Measurements from ENCODE around the gene NDRG3. TPM values are rescaled to one million over a fixed set of nuclear protein-coding genes. Genes with fewer than 3 reads are reported as not detected.

The NDRG3 gene
- polyA plus RNA-seq, 1 donor from 2014 or later, result 61.0 TPM

- no peak overlapping the region for H2AFZ ChIP-seq (ENCODE audit: low read depth, low read length)
- no peaks in the 10 kb centered on the region for H3F3A ChIP-seq (ENCODE audit: insufficient read depth, low read length, poor library complexity, severe bottlenecking)
- no peaks in the 10 kb centered on the region for H3K79me2 ChIP-seq (replicated peaks; ENCODE audit: insufficient read depth, low read length)
- TF ChIP-seq EP300 (conservative IDR thresholded peaks at IDR 0.05; ENCODE audit: poor library complexity, severe bottlenecking), result no peak
- TF ChIP-seq EZH2 (IDR thresholded peaks at IDR 0.05; ENCODE audit: borderline replicate concordance, insufficient read depth, low read length, poor library complexity, severe bottlenecking), result no peak
- TF ChIP-seq RAD21 (conservative IDR thresholded peaks at IDR 0.05), result no peak
- TF ChIP-seq, protein P1, sequence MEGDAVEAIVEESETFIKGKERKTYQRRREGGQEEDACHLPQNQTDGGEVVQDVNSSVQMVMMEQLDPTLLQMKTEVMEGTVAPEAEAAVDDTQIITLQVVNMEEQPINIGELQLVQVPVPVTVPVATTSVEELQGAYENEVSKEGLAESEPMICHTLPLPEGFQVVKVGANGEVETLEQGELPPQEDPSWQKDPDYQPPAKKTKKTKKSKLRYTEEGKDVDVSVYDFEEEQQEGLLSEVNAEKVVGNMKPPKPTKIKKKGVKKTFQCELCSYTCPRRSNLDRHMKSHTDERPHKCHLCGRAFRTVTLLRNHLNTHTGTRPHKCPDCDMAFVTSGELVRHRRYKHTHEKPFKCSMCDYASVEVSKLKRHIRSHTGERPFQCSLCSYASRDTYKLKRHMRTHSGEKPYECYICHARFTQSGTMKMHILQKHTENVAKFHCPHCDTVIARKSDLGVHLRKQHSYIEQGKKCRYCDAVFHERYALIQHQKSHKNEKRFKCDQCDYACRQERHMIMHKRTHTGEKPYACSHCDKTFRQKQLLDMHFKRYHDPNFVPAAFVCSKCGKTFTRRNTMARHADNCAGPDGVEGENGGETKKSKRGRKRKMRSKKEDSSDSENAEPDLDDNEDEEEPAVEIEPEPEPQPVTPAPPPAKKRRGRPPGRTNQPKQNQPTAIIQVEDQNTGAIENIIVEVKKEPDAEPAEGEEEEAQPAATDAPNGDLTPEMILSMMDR (IDR thresholded peaks at IDR 0.05; ENCODE audit: poor library complexity, severe bottlenecking), result no peak
- TF ChIP-seq REST (IDR thresholded peaks at IDR 0.05; ENCODE audit: borderline replicate concordance), result no peak
- no peak for TF ChIP-seq MXI1 (conservative IDR thresholded peaks at IDR 0.05; ENCODE audit: poor library complexity, severe bottlenecking)
- TF ChIP-seq POLR2AphosphoS5 (IDR thresholded peaks at IDR 0.05), result no peak
- no peak for TF ChIP-seq SMC3 (conservative IDR thresholded peaks at IDR 0.05; ENCODE audit: poor library complexity)
- no peak for TF ChIP-seq TAF1 (IDR thresholded peaks at IDR 0.05; ENCODE audit: low read depth)
- no peak overlapping the region for H3K27ac ChIP-seq (ENCODE audit: low read length)
- no peaks in the 10 kb centered on the region for H3K36me3 ChIP-seq (ENCODE audit: insufficient read depth, low read length)
- no peak overlapping the region for H3K4me2 ChIP-seq (ENCODE audit: low read length)
- no peaks in the 10 kb centered on the region for H3K9me2 ChIP-seq (ENCODE audit: insufficient read depth, low read length)
- no peaks in the 10 kb centered on the region for H3K9me3 ChIP-seq (ENCODE audit: low read length)
- H3K9ac ChIP-seq (ENCODE audit: low read length), result no peak overlapping the region
- H3K27me3 ChIP-seq (ENCODE audit: insufficient read depth, low read depth, low read length), result no peaks in the 10 kb centered on the region
- H3K4me3 ChIP-seq (ENCODE audit: low read length), result no peak overlapping the region
- no peaks in the 10 kb centered on the region for H4K20me1 ChIP-seq (ENCODE audit: insufficient read depth)
Observed at GRCh38 chr20:36785308-36785707, 39.4 kb upstream of the NDRG3 start.

- H3K36me3 ChIP-seq (ENCODE audit: insufficient read depth, low read length), result no peaks in the 10 kb centered on the region
- TF ChIP-seq, protein P1 (IDR thresholded peaks at IDR 0.05; ENCODE audit: poor library complexity, severe bottlenecking), result no peak
- TF ChIP-seq POLR2AphosphoS5 (IDR thresholded peaks at IDR 0.05), result no peak
- H3K9me3 ChIP-seq (ENCODE audit: low read length), result no peaks in the 10 kb centered on the region
Observed at GRCh38 chr20:36784900-36785299, 39.0 kb upstream of the NDRG3 start.

More at GRCh38 chr20:36784900-36785299, 39.0 kb upstream of the NDRG3 start:
- Histone ChIP-seq H3K9ac (ENCODE audit: low read length) (no peak overlapping the region), H3K4me2 (ENCODE audit: low read length) (no peak overlapping the region), H3F3A (ENCODE audit: insufficient read depth, low read length, poor library complexity, severe bottlenecking) (no peaks in the 10 kb centered on the region), H3K27me3 (ENCODE audit: insufficient read depth, low read depth, low read length) (no peaks in the 10 kb centered on the region), H2AFZ (ENCODE audit: low read depth, low read length) (no peak overlapping the region), H3K9me2 (ENCODE audit: insufficient read depth, low read length) (no peaks in the 10 kb centered on the region), H3K27ac (ENCODE audit: low read length) (no peak overlapping the region), H4K20me1 (ENCODE audit: insufficient read depth) (no peaks in the 10 kb centered on the region), H3K4me3 (ENCODE audit: low read length) (no peak overlapping the region), H3K79me2 (replicated peaks; ENCODE audit: insufficient read depth, low read length) (no peaks in the 10 kb centered on the region)
